Measurements from ENCODE around the gene SPSB1. TPM values are rescaled to one million over a fixed set of nuclear protein-coding genes. Genes with fewer than 3 reads are reported as not detected.
A peak's percentile ranks its signal among the peaks of the same experiment; 100 is the strongest.

SPSB1 gene
- total RNA-seq, 1 experiment from 2014 or later = 18.2 TPM

DNA sequence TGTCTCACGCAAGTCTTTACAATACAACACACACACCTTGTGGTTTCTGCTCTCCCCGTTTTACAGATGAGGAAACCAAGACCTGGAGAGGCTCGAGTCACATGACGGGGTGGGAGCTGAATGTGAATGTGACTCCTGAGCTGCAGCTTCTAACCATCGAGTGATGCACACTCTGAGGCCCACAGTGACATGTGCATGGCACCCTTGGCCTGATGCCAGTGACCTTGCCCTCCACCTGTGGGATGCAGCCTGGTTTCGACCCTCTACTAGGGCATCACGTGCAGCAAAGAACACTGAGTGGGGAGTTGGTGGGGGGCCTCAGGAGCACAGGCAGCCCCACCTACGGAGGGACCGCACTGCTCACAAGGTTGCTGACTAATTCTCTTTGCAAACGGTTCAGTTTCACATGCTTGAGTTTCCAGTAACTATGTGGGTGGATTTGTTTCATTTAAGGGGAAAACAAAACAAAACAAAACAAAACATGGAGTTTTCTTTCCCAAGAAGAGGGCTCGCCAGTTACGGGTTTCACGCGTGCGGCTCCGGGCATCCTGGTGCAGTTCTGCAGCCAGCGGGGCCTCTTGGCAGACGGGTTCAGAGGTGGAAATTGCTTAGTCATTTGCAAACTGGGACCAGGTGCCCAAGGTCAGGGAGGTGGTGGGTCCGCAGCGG is 22.9 kb downstream of the SPSB1 start:
- Mint-ChIP-seq H3K27ac (ENCODE audit: unreplicated experiment) (peak overlapping the region; percentile 63), H3K27me3 (ENCODE audit: insufficient read depth, unreplicated experiment) (no peaks in the 10 kb centered on the region), H3K36me3 (ENCODE audit: insufficient read depth, unreplicated experiment) (no peaks in the 10 kb centered on the region), H3K4me1 (ENCODE audit: low read depth, unreplicated experiment) (peaks cover under 1% of the 10 kb centered on the region), H3K9me3 (ENCODE audit: unreplicated experiment) (no peaks in the 10 kb centered on the region), H3K4me3 (ENCODE audit: unreplicated experiment) (no peak overlapping the region)
- TF ChIP-seq, protein P1, sequence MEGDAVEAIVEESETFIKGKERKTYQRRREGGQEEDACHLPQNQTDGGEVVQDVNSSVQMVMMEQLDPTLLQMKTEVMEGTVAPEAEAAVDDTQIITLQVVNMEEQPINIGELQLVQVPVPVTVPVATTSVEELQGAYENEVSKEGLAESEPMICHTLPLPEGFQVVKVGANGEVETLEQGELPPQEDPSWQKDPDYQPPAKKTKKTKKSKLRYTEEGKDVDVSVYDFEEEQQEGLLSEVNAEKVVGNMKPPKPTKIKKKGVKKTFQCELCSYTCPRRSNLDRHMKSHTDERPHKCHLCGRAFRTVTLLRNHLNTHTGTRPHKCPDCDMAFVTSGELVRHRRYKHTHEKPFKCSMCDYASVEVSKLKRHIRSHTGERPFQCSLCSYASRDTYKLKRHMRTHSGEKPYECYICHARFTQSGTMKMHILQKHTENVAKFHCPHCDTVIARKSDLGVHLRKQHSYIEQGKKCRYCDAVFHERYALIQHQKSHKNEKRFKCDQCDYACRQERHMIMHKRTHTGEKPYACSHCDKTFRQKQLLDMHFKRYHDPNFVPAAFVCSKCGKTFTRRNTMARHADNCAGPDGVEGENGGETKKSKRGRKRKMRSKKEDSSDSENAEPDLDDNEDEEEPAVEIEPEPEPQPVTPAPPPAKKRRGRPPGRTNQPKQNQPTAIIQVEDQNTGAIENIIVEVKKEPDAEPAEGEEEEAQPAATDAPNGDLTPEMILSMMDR (IDR thresholded peaks at IDR 0.05; ENCODE audit: insufficient read depth in 1 of 2, low read depth in 1 of 2, low read length in 1 of 2, severe bottlenecking in 1 of 2, unreplicated experiment in 1 of 2) = no peak
- BruUV-seq (replicated peaks) = no TSS peak
- Histone ChIP-seq H3K9me3 (no peaks in the 10 kb centered on the region), H3K27me3 (replicated peaks; ENCODE audit: control insufficient read depth, insufficient read depth, low read length) (no peaks in the 10 kb centered on the region), H3K36me3 (ENCODE audit: control insufficient read depth, insufficient read depth, low read length) (no peaks in the 10 kb centered on the region), H3K4me1 (peaks cover 7% of the 10 kb centered on the region; the same call in 1 of the 2 replicates), H3K4me3 (ENCODE audit: low read depth, low read length) (no peak overlapping the region)
- intact Hi-C loops (cut with micrococcal nuclease; ENCODE audit: unreplicated experiment) = no loop called here
- CTCF ChIA-PET = no interaction called here
- no peak for DNase-seq
- POLR2A ChIA-PET = no interaction called here

DNA sequence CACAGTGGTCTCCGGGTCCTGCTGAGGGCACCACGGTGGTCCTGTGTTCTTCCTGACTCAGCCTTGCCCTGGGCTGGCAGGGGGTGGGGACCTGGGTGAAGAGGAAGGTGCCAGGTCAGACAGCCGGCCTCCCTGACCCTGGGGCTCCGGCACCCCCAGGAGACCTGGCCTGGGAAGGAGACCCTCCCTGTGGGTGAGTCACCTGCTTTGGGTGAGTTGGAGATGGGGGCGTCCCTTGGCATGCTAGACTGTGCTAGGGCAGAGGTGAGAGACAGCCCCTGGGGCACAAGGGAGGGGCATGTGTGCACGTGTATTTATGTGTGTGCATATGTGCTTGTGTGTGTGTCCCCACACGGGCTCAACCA is 23.4 kb downstream of the SPSB1 start:
- Histone ChIP-seq H3K36me3 (ENCODE audit: control insufficient read depth, insufficient read depth, low read length) (no peaks in the 10 kb centered on the region), H3K4me3 (ENCODE audit: low read depth, low read length) (no peak overlapping the region), H3K9me3 (no peaks in the 10 kb centered on the region), H3K27me3 (replicated peaks; ENCODE audit: control insufficient read depth, insufficient read depth, low read length) (no peaks in the 10 kb centered on the region), H3K4me1 (peaks cover 7% of the 10 kb centered on the region; the same call in 1 of the 2 replicates)
- no TSS peak for BruUV-seq (replicated peaks)
- intact Hi-C loops (cut with micrococcal nuclease; ENCODE audit: unreplicated experiment) = no loop called here
- Mint-ChIP-seq H3K36me3 (ENCODE audit: insufficient read depth, unreplicated experiment) (no peaks in the 10 kb centered on the region), H3K9me3 (ENCODE audit: unreplicated experiment) (no peaks in the 10 kb centered on the region), H3K4me3 (ENCODE audit: unreplicated experiment) (no peak overlapping the region), H3K4me1 (ENCODE audit: low read depth, unreplicated experiment) (peaks cover 6% of the 10 kb centered on the region), H3K27ac (ENCODE audit: unreplicated experiment) (peak overlapping the region; percentile 63), H3K27me3 (ENCODE audit: insufficient read depth, unreplicated experiment) (no peaks in the 10 kb centered on the region)
- DNase-seq = no peak
- ChIA-PET POLR2A (no interaction called here), CTCF (no interaction called here)
- TF ChIP-seq, protein P1 (IDR thresholded peaks at IDR 0.05; ENCODE audit: insufficient read depth in 1 of 2, low read depth in 1 of 2, low read length in 1 of 2, severe bottlenecking in 1 of 2, unreplicated experiment in 1 of 2) = no peak

DNA sequence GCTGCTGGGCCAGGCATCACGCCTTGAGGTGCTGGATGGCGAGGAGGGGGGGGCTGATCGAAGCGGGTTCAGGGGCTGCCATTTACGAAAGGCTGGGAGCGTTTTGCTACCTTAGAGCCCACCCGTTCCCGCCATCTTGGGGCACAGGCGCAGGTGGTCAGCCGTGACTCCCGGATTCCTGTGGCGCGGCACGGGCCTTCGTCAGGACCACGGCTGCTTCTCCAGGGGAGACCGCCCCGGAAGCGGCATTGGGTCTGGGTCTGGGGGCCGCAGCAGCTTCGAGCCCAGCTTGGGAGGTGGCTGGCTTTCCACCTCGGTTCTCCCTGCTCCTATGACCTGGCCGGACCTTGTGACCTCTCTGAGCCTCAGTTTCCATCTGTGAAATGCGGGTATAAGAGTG is 23.8 kb downstream of the SPSB1 start:
- ChIA-PET POLR2A (no interaction called here), CTCF (no interaction called here)
- TF ChIP-seq, protein P1 (IDR thresholded peaks at IDR 0.05; ENCODE audit: insufficient read depth in 1 of 2, low read depth in 1 of 2, low read length in 1 of 2, severe bottlenecking in 1 of 2, unreplicated experiment in 1 of 2) = no peak
- Mint-ChIP-seq H3K4me3 (ENCODE audit: unreplicated experiment) (no peak overlapping the region), H3K9me3 (ENCODE audit: unreplicated experiment) (no peaks in the 10 kb centered on the region), H3K36me3 (ENCODE audit: insufficient read depth, unreplicated experiment) (no peaks in the 10 kb centered on the region), H3K27ac (ENCODE audit: unreplicated experiment) (no peak overlapping the region), H3K4me1 (ENCODE audit: low read depth, unreplicated experiment) (peaks cover 9% of the 10 kb centered on the region), H3K27me3 (ENCODE audit: insufficient read depth, unreplicated experiment) (no peaks in the 10 kb centered on the region)
- peaks cover 7% of the 10 kb centered on the region; the same call in 1 of the 2 replicates for H3K4me1 ChIP-seq
- intact Hi-C loops (cut with micrococcal nuclease; ENCODE audit: unreplicated experiment) = no loop called here
- H3K9me3 ChIP-seq = no peaks in the 10 kb centered on the region
- H3K4me3 ChIP-seq (ENCODE audit: low read depth, low read length) = no peak overlapping the region
- no TSS peak for BruUV-seq (replicated peaks)
- no peaks in the 10 kb centered on the region for H3K36me3 ChIP-seq (ENCODE audit: control insufficient read depth, insufficient read depth, low read length)
- no peaks in the 10 kb centered on the region for H3K27me3 ChIP-seq (replicated peaks; ENCODE audit: control insufficient read depth, insufficient read depth, low read length)
- DNase-seq = no peak

All from Caco-2 (cell line).